NCI-H146 treated with DMSO at 0.1 percent for 48 hours (cell line): ENCODE results near the gene DKC1.

Experiments used
- DNase-seq: peaks from one replicate; lab custom pipeline; 2025; ENCODE audit not compliant: unreplicated experiment; lab: John Stamatoyannopoulos, UW

Gene DKC1

GRCh38 chrX:154735695-154736393, 26.8 kb upstream of the DKC1 start:
- no peak for DNase-seq

- no peak for DNase-seq
Measured at GRCh38 chrX:154737136-154737535, 25.5 kb upstream of the DKC1 start.

- no peak for DNase-seq
Measured at GRCh38 chrX:154738011-154738738, 24.5 kb upstream of the DKC1 start.

- no peak for DNase-seq
Measured at GRCh38 chrX:154739952-154740465, 22.7 kb upstream of the DKC1 start.

GRCh38 chrX:154742613-154743012, 20.1 kb upstream of the DKC1 start:
- no peak for DNase-seq

- peak; percentile 17 for DNase-seq
Measured at GRCh38 chrX:154748712-154749339, 13.8 kb upstream of the DKC1 start.

- DNase-seq, result no peak
Measured at GRCh38 chrX:154749856-154750255, 12.8 kb upstream of the DKC1 start.

- peak; percentile 9 for DNase-seq
Measured at GRCh38 chrX:154750301-154751202, 12.1 kb upstream of the DKC1 start, which contains the start of gene GAB3. Gene GAB3, minus strand, starts transcription at chrX:154751077. Its CDS starts 52 bp downstream, at chrX:154751025.

- no peak for DNase-seq
Measured at GRCh38 chrX:154751203-154751668, 11.4 kb upstream of the DKC1 start.

GRCh38 chrX:154751669-154752271, 10.9 kb upstream of the DKC1 start:
- no peak for DNase-seq

GRCh38 chrX:154758696-154759095, 4.0 kb upstream of the DKC1 start:
- no peak for DNase-seq

GRCh38 chrX:154761977-154762536, 607 bp upstream of the DKC1 start:
- DNase-seq, result no peak

- no peak for DNase-seq
Measured at GRCh38 chrX:154774622-154775021, 12.0 kb downstream of the DKC1 start.

GRCh38 chrX:154775419-154776349, 13.0 kb downstream of the DKC1 start:
- no peak for DNase-seq

- DNase-seq, result no peak
Measured at GRCh38 chrX:154776753-154777152, 14.1 kb downstream of the DKC1 start.

- no peak for DNase-seq
Measured at GRCh38 chrX:154779261-154779660, 16.6 kb downstream of the DKC1 start.

- DNase-seq, result no peak
Measured at GRCh38 chrX:154780968-154781367, 18.3 kb downstream of the DKC1 start.

- DNase-seq, result no peak
Measured at GRCh38 chrX:154784149-154784995, 21.7 kb downstream of the DKC1 start.
